GM12875 (cell line): ENCODE measurements around the gene SUV39H2.
"Not testable (repeated sequence)": the region's sequence is repeated elsewhere in the genome, so short reads cannot be mapped to it uniquely, and the experiment has no call there.

Source experiments
- H3K4me3 ChIP-seq: one replicate; pipeline ENCODE4 v1.5.1; 2011; ENCODE audit warnings: low read depth, low read length, control low read depth
- CTCF ChIP-seq: IDR thresholded peaks from 2 replicates; pipeline ENCODE4 v1.5.1; 2011; ENCODE audit warnings: low read depth, mild to moderate bottlenecking, control low read depth, inconsistent platforms, low read length, moderate library complexity, borderline replicate concordance; ENCODE audit not compliant: insufficient read depth

SUV39H2 gene

DNA sequence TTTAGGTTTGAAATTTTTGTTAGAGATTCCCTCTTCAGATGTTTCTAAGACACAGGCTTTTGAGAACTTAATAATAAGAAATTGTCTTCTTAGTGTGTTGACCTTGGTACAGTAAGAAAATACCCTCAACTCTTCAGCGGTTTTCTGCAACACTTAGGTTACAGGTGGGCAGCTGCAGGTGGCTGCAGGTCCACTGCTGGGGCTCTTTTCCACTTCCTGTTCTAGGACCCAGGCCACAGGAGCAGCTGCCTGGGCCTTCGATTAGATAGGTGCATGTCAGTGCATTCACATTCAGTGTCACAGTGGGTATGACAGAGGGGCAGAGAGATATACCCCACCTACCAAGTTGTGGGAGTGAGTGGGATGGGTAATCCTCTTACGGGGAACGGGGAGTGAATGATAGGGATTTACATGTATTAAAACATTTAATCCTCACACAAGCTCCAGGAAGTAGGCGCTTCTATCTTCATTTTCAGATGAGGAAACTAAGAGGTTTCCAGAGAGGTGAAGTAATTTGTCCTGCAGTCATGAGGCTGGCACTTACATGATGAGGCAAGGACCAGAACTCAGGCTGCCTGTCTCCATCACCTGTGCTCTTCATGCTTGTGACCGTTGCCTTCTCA lies 20.2 kb upstream of the SUV39H2 start:
- no peak overlapping the region for H3K4me3 ChIP-seq
- TF ChIP-seq CTCF, result no peak

DNA sequence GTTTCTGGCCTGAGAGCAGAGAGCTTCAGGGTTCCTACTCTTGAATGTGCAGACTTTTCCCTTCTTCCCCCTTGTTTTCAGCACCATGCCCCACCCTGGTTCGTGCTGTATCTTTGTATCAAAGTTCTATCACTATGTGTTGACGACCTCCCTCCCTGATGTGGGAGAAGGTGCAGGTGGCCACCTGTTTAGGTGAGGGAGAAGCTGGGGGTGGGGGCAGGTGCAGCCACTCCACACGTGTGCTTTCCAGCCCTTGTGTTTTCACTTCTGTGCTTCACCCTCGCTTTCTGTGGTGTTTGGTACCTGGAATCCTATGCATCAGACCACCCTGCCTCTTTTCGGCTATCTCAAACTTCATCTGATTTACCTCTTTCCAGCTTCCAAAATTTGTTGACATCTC lies 19.6 kb upstream of the SUV39H2 start:
- TF ChIP-seq CTCF, result no peak
- no peak overlapping the region for H3K4me3 ChIP-seq

GRCh38 chr10:14859775-14860174 lies 18.9 kb upstream of the SUV39H2 start:
- no peak overlapping the region for H3K4me3 ChIP-seq
- no peak for TF ChIP-seq CTCF

- TF ChIP-seq CTCF, result no peak
- H3K4me3 ChIP-seq, result no peak overlapping the region
Observed at GRCh38 chr10:14860791-14861190, 17.9 kb upstream of the SUV39H2 start.

- H3K4me3 ChIP-seq, result not testable (repeated sequence)
Observed at GRCh38 chr10:14864466-14864865, 14.2 kb upstream of the SUV39H2 start.

GRCh38 chr10:14864871-14865270 lies 13.8 kb upstream of the SUV39H2 start:
- not testable (repeated sequence) for H3K4me3 ChIP-seq

GRCh38 chr10:14873090-14873760 lies 5.4 kb upstream of the SUV39H2 start:
- no peak overlapping the region for H3K4me3 ChIP-seq
- no peak for TF ChIP-seq CTCF

- TF ChIP-seq CTCF, result no peak
- H3K4me3 ChIP-seq, result no peak overlapping the region
Observed at GRCh38 chr10:14875941-14876340, 2.7 kb upstream of the SUV39H2 start.
